Neural progenitor cell (in vitro differentiated cells): ENCODE data around the gene PTPRA. TPM values are rescaled to one million over a fixed set of nuclear protein-coding genes. Genes with fewer than 3 reads are reported as not detected.

ENCODE experiments used
- DNase-seq: peaks from one replicate; pipeline ENCODE4 v3.0.0-alpha.2; 2016; ENCODE audit warnings: low spot score
- H2AFZ ChIP-seq: fragments of 200-600 bp; sonication (generic); replicated peaks from 2 replicates; pipeline ENCODE4 v1.6.1; 2016; ENCODE audit warnings: antibody characterized with exemption
- H3F3A ChIP-seq: fragments of 200-600 bp; sonication (generic); 2 replicates; pipeline ENCODE4 v1.6.1; 2016; ENCODE audit warnings: antibody characterized with exemption, low read depth
- H3K27ac ChIP-seq: fragments of 200-600 bp; sonication (generic); 2 replicates; pipeline ENCODE4 v1.5.1; 2016; ENCODE audit warnings: mild to moderate bottlenecking
- H3K27me3 ChIP-seq: fragments of 200-600 bp; sonication (generic); 2 replicates; pipeline ENCODE4 v1.6.1; 2016; ENCODE audit warnings: mild to moderate bottlenecking, moderate library complexity
- H3K36me3 ChIP-seq: fragments of 200-600 bp; sonication (generic); 2 replicates; pipeline ENCODE4 v1.5.1; 2016
- H3K4me1 ChIP-seq: fragments of 200-600 bp; sonication (generic); 2 replicates; pipeline ENCODE4 v1.6.1; 2016; ENCODE audit warnings: mixed run types
- H3K4me2 ChIP-seq: fragments of 200-600 bp; sonication (generic); 2 replicates; pipeline ENCODE4 v1.6.1; 2016
- H3K4me3 ChIP-seq: fragments of 200-600 bp; sonication (generic); 2 replicates; pipeline ENCODE4 v1.5.1; 2016
- H3K79me2 ChIP-seq: fragments of 200-600 bp; sonication (generic); 2 replicates; pipeline ENCODE4 v1.6.1; 2016; ENCODE audit warnings: low read depth
- H3K9ac ChIP-seq: fragments of 200-600 bp; sonication (generic); 2 replicates; pipeline ENCODE4 v1.6.1; 2016
- H3K9me3 ChIP-seq: fragments of 200-600 bp; sonication (generic); 2 replicates; pipeline ENCODE4 v1.5.1; 2016; ENCODE audit warnings: low read depth
- H4K20me1 ChIP-seq: fragments of 200-600 bp; sonication (generic); 2 replicates; pipeline ENCODE4 v1.6.1; 2016; ENCODE audit warnings: low read depth
- H3K27ac Mint-ChIP-seq: 3 replicates; pipeline ENCODE4 v1.8.0; 2021; ENCODE audit warnings: mixed read lengths
- H3K27me3 Mint-ChIP-seq: 2 replicates; pipeline ENCODE4 v1.8.0; 2022; ENCODE audit warnings: low read depth, mild to moderate bottlenecking, inconsistent platforms, moderate library complexity, mixed read lengths; ENCODE audit not compliant: insufficient read depth
- H3K36me3 Mint-ChIP-seq: 3 replicates; pipeline ENCODE4 v1.8.0; 2021; ENCODE audit warnings: mixed read lengths
- H3K4me1 Mint-ChIP-seq: 3 replicates; pipeline ENCODE4 v1.8.0; 2021; ENCODE audit warnings: mixed read lengths
- H3K4me3 Mint-ChIP-seq: 3 replicates; pipeline ENCODE4 v1.8.0; 2021; ENCODE audit warnings: mild to moderate bottlenecking, moderate library complexity, mixed read lengths
- H3K9me3 Mint-ChIP-seq: 3 replicates; pipeline ENCODE4 v1.8.0; 2020; ENCODE audit warnings: mixed read lengths
- EZH2 ChIP-seq: fragments of 200-600 bp; sonication (generic); IDR thresholded peaks from 2 replicates; pipeline ENCODE4 v1.6.1; 2017; ENCODE audit warnings: antibody characterized with exemption, mild to moderate bottlenecking, moderate library complexity
- EZH2phosphoT487 ChIP-seq: fragments of 200-600 bp; sonication (generic); IDR thresholded peaks from 2 replicates; pipeline ENCODE4 v1.6.1; 2017; ENCODE audit warnings: antibody characterized with exemption
- total RNA-seq: library from RNA; depleted of rRNA; stranded (reverse); fragments of >200 nt; gene quantifications from 2 replicates; pipeline ENCODE4 v1.2.3, GENCODE V29; 2015; ENCODE audit warnings: low replicate concordance
- TF ChIP-seq, protein P1 (sequence below): fragments of 200-600 bp; sonication (generic); IDR thresholded peaks from 2 replicates; pipeline ENCODE4 v1.5.1; 2017; ENCODE audit warnings: antibody characterized with exemption, mild to moderate bottlenecking

PTPRA gene
- total RNA-seq, 1 donor from 2014 or later: 77.7 TPM

DNA sequence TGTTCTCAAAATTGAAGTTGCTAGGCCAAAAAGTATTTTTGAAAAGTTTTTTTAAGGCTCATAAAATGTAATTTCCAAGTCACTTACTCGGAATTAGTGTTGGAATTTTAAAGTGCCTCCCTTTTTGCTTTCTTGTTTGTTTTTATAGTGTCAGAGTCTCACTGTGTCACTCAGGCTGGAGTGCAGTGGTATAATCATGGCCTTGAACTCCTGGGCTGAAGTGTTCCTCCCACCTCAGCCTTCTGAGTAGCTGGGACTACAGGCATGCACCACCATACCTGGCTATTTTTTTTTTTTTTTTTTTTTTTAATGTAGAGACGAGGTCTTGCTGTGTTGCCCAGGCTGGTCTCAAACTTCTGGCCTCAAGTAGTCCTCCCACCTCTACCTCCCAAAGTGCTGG lies 130.1 kb downstream of the PTPRA start:
- TF ChIP-seq, protein P1, sequence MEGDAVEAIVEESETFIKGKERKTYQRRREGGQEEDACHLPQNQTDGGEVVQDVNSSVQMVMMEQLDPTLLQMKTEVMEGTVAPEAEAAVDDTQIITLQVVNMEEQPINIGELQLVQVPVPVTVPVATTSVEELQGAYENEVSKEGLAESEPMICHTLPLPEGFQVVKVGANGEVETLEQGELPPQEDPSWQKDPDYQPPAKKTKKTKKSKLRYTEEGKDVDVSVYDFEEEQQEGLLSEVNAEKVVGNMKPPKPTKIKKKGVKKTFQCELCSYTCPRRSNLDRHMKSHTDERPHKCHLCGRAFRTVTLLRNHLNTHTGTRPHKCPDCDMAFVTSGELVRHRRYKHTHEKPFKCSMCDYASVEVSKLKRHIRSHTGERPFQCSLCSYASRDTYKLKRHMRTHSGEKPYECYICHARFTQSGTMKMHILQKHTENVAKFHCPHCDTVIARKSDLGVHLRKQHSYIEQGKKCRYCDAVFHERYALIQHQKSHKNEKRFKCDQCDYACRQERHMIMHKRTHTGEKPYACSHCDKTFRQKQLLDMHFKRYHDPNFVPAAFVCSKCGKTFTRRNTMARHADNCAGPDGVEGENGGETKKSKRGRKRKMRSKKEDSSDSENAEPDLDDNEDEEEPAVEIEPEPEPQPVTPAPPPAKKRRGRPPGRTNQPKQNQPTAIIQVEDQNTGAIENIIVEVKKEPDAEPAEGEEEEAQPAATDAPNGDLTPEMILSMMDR: no peak
- TF ChIP-seq EZH2phosphoT487 (no peak), EZH2 (no peak)
- H3K4me1 Mint-ChIP-seq: no peaks in the 10 kb centered on the region

DNA sequence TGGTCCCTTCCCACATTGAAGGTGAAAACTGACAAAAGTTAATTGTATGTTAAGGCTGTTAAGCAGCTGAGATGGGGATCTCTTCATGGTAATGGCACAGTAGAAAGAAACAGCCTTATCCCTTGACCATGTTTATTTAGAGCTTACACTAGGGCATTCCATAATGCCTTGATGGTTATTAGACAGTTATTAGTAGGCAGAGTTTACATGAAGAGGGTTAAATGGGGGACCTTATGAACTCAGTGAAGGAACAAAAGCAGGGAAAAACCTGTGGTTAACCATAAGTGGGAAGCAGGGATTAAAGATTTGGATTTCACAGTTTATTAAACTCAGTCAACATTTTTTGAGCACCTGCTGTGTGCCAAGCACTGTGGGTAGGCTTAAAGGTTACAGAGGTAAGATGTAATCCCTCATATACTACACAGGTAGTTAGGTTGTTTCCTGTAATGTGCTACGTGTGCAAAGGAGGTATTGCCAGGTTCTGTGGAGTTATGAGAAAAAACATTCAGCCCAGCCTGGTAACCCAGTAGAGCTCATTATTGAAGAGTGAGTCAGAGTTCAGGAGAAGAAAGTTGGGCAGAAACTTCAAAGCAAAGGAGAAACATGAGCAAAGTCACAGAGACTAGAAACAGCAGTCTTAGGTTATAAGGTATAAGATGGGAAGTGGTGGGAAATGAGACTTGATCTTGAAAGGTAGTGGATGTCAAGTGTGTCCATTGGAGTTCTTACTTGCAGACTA lies 137.9 kb downstream of the PTPRA start:
- Mint-ChIP-seq H3K9me3 (no peaks in the 10 kb centered on the region), H3K27ac (no peak overlapping the region), H3K4me1 (peaks cover 7% of the 10 kb centered on the region), H3K4me3 (no peak overlapping the region), H3K27me3 (peaks cover 3% of the 10 kb centered on the region), H3K36me3 (peaks cover 39% of the 10 kb centered on the region)
- peaks cover 16% of the 10 kb centered on the region for H3K36me3 ChIP-seq
- H2AFZ ChIP-seq: no peak overlapping the region
- no peak overlapping the region for H3K4me3 ChIP-seq
- DNase-seq: no peak
- H4K20me1 ChIP-seq: no peaks in the 10 kb centered on the region
- H3K9ac ChIP-seq: no peak overlapping the region
- no peaks in the 10 kb centered on the region for H3K9me3 ChIP-seq
- no peak overlapping the region for H3K4me2 ChIP-seq
- no peaks in the 10 kb centered on the region for H3F3A ChIP-seq
- H3K79me2 ChIP-seq: no peaks in the 10 kb centered on the region
- no peaks in the 10 kb centered on the region for H3K27me3 ChIP-seq
- no peaks in the 10 kb centered on the region for H3K4me1 ChIP-seq
- TF ChIP-seq EZH2phosphoT487 (no peak), EZH2 (no peak)
- TF ChIP-seq, protein P1: no peak
- no peak overlapping the region for H3K27ac ChIP-seq

More for the DNA sequence above, 130.1 kb downstream of the PTPRA start:
- no peak for DNase-seq
- Histone ChIP-seq H3K27me3 (no peaks in the 10 kb centered on the region), H3K4me1 (no peaks in the 10 kb centered on the region), H4K20me1 (peaks cover 4% of the 10 kb centered on the region), H3K79me2 (no peaks in the 10 kb centered on the region), H3K4me2 (no peak overlapping the region), H3K4me3 (no peak overlapping the region), H2AFZ (no peak overlapping the region), H3K9ac (no peak overlapping the region), H3F3A (peaks cover 9% of the 10 kb centered on the region), H3K27ac (no peak overlapping the region), H3K36me3 (peaks cover 9% of the 10 kb centered on the region), H3K9me3 (no peaks in the 10 kb centered on the region)
- Mint-ChIP-seq H3K27me3 (no peaks in the 10 kb centered on the region), H3K27ac (no peak overlapping the region), H3K36me3 (peaks cover 21% of the 10 kb centered on the region), H3K4me3 (no peak overlapping the region), H3K9me3 (no peaks in the 10 kb centered on the region)

DNA sequence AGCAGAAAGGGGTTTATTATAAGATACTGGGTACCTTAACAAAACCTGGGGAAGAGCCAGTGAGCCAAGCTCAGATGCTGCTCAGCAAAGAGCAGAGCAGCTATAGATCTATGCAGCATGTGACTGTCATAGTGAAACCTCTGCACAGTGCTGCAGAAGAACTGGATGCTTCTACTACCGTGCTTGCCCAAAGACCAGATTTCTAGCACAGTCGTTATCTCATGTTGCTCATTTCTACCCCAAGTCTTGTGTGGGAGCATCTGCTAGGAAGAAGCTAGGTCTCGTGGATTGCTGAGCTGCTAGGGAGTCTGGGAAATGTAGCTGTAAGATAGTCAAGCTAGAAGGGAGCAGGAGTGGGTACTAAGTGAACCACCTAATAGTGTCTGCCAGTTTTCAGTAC lies 138.5 kb downstream of the PTPRA start:
- Histone ChIP-seq H3K9ac (no peak overlapping the region), H3K27me3 (no peaks in the 10 kb centered on the region), H3K4me3 (no peak overlapping the region), H3K9me3 (no peaks in the 10 kb centered on the region), H2AFZ (no peak overlapping the region), H3K27ac (no peak overlapping the region), H4K20me1 (no peaks in the 10 kb centered on the region), H3F3A (no peaks in the 10 kb centered on the region), H3K4me2 (no peak overlapping the region), H3K79me2 (no peaks in the 10 kb centered on the region), H3K4me1 (no peaks in the 10 kb centered on the region), H3K36me3 (peaks cover 16% of the 10 kb centered on the region)
- peaks cover 41% of the 10 kb centered on the region for H3K36me3 Mint-ChIP-seq
- no peak overlapping the region for H3K4me3 Mint-ChIP-seq
- H3K27ac Mint-ChIP-seq: no peak overlapping the region
- peaks cover 7% of the 10 kb centered on the region for H3K4me1 Mint-ChIP-seq
- peaks cover 2% of the 10 kb centered on the region for H3K9me3 Mint-ChIP-seq
- TF ChIP-seq EZH2 (no peak), EZH2phosphoT487 (no peak)
- TF ChIP-seq, protein P1: no peak
- DNase-seq: no peak
- H3K27me3 Mint-ChIP-seq: peaks cover 3% of the 10 kb centered on the region
